Amniotic epithelial cell (primary cell): ENCODE results near the gene ARHGEF17.

ENCODE experiments used
- DNase-seq: peaks from one replicate; pipeline ENCODE4 v3.0.0-alpha.2; 2010; ENCODE audit warnings: low read depth

ARHGEF17 gene

DNA sequence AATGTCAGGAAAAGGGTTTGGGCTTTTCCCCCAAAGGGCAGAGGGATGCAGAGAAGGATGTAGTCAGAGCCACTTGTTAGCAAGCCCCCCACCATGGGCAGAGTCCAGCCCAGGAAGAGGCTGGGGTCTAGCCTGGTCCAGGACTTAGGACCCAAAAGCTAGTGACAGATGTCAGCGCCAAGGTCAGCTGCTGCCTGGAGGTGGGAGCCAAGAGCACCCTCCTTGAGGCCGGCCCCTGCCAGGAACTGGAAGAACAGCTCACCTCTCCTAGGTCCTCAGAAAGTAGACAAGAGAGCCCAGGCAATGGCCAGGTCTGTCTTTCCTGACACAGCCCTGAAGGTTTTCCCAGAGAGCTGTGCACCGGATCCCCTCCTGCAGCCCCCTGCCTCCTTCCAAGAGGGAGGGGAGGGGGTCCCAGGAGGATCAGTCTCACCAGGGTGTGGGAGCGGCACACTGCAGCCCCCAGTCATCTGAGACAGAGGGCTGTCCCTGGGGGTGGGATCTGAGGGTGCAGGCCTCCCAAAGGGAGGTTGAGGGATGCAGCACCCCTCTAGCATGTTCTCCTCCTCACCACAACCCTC lies 14.6 kb upstream of the ARHGEF17 start:
- DNase-seq: no peak

DNA sequence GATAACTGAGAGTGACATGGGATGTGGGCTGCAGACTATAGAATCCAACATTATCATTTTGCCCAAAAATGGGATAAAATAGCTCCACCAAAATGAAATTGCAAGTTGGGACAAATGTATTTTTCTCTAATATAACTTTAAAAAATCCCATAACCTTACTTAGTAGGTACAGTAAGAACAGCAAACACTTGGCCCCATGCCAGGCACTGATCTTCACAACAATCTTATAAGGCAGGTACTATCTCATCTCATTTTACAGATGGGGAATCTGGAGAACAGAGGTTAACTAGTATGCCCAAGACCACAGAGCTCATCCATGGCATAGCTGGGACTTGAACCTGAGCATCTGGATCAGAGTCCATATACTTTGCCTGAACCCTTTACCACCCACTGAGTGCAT lies 13.5 kb upstream of the ARHGEF17 start:
- no peak for DNase-seq

DNA sequence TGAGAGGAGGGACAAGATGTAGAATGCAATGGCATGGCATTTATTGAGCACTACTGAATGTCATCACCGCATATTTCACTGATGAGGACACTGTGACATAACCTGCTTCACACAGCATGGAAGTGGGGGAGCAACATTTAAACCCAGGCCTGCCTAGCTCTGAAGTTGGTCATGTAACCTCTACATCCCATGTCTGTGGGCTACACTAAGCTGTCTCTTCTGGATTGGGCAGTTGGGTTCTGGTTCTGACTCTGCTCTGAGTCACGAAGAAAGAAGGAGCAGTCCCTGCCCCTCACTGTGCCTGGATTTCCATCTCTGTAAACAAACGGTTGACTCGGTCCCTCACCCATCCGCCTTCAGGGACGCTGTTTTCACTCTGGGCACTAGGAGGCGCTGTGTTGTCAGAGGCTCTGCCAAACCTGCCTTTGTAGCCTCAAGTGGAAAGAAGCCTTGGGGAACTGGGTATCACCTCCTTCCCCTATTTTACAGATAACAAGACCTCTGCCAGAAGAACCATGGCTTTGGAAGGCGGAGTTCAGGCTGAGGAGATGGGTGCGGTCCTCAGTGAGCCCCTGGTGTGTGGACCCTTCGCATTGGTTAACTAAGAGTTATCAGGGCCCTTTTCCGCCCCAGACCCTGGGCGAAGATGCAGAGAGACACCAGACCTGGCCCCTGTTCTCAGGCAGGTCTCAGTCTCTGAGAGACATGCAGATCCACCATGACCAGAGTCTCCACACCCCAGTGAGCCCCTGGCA lies 12.7 kb upstream of the ARHGEF17 start:
- peak; percentile 65 for DNase-seq

DNA sequence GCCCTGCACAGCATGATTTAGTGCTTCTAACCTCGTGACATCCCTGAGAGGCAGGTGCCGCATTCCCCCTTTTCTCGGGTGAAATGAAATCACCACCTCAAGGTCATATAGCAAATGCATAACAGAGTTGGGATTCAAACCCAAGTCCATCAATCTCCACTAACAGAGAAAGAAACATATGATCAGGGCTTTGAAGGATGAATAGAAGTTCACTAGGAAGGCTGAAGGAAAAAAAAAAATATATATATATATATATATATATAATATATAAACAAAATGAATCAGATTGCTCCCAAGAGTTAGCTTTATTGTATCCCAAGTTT lies 12.1 kb upstream of the ARHGEF17 start:
- DNase-seq: no peak

DNA sequence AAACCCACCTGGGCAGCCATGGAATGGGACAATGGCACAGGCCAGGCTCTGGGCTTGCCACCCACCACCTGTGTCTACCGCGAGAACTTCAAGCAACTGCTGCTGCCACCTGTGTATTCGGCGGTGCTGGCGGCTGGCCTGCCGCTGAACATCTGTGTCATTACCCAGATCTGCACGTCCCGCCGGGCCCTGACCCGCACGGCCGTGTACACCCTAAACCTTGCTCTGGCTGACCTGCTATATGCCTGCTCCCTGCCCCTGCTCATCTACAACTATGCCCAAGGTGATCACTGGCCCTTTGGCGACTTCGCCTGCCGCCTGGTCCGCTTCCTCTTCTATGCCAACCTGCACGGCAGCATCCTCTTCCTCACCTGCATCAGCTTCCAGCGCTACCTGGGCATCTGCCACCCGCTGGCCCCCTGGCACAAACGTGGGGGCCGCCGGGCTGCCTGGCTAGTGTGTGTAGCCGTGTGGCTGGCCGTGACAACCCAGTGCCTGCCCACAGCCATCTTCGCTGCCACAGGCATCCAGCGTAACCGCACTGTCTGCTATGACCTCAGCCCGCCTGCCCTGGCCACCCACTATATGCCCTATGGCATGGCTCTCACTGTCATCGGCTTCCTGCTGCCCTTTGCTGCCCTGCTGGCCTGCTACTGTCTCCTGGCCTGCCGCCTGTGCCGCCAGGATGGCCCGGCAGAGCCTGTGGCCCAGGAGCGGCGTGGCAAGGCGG lies 11.4 kb upstream of the ARHGEF17 start:
- no peak for DNase-seq

DNA sequence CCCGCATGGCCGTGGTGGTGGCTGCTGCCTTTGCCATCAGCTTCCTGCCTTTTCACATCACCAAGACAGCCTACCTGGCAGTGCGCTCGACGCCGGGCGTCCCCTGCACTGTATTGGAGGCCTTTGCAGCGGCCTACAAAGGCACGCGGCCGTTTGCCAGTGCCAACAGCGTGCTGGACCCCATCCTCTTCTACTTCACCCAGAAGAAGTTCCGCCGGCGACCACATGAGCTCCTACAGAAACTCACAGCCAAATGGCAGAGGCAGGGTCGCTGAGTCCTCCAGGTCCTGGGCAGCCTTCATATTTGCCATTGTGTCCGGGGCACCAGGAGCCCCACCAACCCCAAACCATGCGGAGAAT lies 10.9 kb upstream of the ARHGEF17 start:
- no peak for DNase-seq

DNA sequence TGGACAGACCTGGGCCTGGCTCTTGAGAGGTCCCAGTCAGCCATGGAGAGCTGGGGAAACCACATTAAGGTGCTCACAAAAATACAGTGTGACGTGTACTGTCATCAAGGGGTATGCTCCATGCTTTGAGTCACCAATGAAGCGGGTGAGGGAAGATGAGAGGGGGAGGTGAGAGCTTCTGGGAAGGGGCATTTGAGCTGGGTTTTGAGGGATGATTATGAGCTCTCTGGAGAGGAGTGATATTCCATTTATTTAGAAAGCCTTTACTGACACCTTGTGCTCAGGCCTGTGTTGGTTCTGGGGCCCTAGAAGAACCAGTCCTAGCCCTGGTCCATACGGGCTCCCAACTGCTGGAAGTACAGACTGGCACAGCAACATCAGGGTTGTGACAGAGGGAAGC lies 10.4 kb upstream of the ARHGEF17 start:
- no peak for DNase-seq

DNA sequence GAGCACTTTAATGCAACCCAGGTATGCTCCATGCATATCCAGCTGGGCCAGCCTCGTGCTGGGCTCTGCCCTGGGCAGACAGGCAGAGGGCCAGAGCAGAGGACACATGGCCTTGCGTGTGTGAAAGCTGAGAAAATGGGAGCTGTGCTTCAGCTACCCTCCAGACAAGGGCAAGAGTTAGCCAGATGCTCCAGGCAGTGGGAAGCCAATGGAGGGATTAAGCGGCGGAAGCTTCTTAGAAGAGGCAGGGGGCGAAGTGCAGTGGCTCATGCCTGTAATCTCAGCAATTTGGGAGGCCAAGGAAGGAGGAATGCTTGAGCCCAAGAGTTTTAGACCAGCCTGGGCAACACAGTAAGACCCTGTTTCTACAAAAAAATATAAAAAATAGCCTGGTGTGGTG lies 9.8 kb upstream of the ARHGEF17 start:
- no peak for DNase-seq

DNA sequence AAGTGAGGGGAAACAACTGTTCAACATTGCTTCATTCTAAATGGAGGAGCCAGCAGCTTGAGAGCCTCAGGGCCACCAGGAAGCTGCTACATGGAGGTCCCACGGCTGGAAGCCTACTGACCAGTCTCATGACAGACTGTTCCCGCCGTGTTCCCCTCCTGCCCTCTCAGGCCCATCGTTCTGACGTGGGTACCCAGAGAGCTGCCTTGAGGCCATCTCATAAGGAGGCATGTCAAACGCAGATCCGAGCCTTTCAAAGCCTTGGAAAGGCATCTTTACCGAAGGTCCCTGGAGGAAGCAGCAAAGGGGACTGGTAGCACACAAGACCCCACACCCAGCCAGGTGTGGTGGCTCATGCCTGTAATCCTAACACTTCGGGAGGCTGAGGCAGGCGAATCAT lies 8.3 kb upstream of the ARHGEF17 start:
- no peak for DNase-seq

DNA sequence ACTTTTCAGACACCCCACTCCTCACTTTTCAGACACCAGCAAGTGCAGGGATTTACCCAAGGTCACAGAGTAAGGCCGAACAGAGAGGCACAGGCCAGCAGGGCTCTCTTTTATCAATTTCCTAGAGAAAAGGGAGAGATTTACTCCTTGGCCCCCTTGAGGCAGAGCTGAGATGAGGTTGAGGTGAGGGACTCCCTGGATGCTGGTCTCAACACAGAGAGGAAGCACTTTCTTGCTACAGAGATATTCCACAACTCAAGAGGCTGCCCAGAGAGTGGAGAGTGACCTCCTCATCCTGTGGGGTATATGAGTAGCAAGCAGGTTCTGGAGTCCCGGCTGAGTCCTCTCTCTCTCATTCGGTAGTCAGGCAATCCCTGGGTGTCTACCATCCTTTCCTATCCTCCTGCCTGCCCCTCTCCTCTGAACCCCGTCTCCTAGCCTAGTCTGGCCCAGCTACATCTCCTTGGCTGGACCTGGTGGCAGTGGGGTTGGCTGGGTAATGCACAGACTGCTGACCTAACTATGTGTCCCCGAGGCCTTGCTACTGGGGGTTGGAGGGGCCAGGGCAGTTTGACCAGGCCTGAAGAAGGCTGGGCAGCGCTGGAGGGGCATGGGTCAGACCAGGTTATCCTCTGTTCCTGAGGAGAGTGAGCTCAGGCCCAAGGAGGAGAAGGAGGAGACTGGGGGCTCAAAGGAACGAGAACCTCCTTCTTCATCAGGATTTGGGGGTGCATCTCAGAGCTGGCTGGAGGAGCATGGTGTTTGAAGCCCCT lies 1.8 kb upstream of the ARHGEF17 start:
- DNase-seq: no peak

DNA sequence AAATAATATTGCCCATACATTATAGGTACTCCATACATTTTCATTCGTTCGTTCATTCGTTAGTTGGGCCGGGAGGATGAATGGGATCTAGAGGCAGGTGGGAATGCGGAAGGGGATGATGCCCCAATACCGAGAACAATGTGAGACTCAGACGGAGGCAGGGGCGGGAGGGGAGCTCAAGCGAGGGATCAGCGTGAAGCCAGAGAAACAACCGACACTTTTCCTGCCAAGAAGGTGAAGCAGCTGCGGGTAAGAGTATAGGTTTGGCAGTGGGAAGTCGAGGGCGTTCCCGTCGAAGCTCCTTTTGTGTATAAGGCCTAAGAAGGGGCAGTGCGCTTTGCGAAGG lies 1.1 kb upstream of the ARHGEF17 start:
- no peak for DNase-seq

DNA sequence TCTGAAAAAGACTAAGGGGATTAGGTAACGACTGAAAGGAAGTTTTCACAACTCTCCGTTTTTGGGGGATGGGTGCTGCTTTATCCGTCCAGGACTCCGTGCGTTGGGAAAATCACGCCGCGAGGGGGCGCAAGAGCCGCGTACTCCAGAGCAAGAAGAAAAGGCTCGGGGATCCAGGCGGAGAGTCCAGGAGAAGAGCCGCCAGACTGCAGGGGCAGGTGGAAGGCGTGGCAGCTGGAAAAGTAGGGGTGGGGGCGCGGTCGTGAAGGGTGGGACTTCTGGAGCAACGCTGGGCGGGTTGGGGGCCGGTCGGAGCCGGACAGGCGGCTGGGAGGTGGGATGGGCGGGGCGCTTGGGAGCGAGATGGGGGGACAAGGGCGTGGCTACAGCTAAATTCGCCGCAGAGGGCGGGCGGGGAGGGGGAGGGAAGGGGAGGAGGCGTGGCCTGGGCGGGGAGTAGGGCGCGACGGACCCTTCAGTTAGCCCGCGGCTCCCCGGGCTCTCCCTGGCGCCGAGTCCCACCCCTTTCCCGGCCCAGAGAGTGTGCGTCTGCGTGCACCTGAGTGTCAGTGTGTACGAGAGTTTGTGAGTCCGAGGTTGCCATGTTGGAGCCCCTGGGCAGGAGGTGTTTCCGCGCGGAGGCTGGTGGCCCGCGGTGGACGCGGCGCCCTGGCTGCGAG lies 613 bp upstream of the ARHGEF17 start:
- DNase-seq: peak; percentile 98

DNA sequence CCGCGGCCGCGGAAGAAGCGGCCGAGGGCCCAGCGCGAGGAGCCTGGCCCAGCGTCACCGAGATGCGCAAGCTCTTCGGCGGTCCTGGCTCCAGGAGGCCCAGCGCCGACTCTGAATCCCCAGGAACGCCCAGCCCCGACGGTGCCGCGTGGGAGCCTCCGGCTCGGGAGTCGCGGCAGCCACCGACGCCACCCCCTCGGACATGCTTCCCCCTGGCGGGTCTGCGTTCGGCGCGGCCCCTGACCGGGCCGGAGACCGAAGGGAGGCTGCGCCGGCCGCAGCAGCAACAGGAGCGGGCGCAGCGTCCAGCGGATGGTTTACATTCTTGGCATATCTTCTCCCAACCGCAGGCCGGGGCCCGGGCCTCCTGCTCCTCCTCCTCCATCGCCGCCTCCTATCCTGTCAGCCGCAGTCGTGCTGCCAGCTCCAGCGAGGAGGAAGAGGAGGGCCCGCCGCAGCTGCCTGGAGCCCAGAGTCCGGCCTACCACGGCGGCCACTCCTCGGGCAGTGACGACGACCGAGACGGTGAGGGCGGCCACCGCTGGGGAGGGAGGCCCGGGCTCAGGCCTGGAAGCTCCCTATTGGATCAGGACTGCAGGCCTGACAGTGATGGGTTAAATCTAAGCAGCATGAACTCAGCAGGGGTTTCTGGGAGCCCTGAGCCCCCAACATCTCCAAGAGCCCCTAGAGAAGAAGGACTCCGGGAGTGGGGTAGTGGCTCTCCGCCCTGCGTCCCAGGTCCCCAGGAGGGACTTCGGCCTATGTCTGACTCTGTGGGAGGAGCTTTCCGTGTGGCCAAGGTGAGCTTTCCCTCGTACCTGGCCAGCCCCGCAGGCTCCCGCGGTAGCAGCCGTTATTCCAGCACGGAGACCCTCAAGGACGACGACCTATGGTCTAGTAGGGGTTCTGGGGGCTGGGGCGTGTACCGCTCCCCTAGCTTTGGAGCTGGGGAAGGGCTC lies 1.2 kb downstream of the ARHGEF17 start:
- peak; percentile 96 for DNase-seq

DNA sequence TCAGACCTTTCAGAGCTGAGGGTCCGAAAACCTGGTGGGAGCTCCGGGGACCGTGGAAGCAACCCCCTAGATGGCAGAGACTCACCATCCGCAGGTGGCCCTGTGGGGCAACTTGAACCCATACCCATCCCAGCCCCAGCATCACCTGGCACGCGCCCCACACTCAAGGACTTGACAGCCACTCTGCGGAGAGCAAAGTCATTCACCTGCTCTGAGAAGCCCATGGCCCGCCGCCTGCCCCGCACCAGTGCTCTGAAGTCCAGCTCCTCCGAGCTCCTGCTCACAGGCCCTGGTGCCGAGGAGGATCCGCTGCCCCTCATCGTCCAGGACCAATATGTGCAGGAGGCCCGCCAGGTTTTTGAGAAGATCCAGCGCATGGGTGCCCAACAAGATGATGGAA lies 2.0 kb downstream of the ARHGEF17 start:
- no peak for DNase-seq

DNA sequence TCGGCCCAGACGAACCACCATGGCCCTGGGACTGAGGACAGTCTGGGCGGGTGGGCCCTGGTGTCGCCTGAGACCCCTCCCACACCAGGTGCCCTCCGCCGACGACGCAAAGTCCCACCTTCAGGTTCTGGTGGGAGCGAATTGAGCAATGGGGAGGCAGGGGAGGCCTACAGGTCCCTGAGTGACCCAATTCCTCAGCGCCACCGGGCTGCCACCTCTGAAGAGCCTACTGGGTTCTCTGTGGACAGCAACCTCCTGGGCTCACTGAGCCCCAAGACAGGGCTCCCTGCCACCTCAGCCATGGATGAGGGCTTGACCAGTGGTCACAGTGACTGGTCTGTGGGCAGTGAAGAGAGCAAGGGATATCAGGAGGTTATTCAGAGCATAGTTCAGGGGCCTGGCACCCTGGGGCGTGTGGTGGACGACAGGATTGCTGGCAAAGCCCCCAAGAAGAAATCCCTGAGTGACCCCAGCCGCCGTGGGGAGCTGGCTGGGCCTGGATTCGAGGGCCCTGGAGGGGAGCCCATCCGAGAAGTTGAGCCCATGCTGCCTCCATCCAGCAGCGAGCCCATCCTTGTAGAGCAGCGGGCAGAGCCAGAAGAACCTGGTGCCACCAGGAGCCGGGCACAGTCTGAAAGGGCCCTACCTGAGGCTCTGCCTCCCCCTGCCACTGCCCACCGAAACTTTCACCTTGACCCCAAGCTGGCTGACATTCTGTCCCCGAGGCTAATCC lies 2.8 kb downstream of the ARHGEF17 start:
- DNase-seq: no peak

DNA sequence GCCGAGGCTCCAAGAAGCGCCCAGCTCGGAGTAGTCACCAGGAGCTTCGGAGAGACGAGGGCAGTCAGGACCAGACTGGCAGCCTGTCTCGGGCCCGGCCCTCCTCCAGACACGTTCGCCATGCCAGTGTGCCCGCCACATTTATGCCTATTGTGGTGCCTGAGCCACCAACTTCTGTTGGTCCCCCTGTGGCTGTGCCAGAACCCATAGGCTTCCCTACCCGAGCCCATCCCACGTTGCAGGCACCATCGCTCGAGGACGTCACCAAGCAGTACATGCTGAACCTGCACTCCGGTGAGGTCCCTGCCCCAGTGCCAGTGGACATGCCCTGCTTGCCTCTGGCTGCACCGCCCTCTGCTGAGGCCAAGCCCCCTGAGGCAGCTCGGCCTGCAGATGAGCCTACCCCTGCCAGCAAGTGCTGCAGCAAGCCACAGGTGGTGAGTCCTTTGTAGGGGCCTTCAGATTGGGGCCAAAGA lies 3.4 kb downstream of the ARHGEF17 start:
- DNase-seq: no peak

DNA sequence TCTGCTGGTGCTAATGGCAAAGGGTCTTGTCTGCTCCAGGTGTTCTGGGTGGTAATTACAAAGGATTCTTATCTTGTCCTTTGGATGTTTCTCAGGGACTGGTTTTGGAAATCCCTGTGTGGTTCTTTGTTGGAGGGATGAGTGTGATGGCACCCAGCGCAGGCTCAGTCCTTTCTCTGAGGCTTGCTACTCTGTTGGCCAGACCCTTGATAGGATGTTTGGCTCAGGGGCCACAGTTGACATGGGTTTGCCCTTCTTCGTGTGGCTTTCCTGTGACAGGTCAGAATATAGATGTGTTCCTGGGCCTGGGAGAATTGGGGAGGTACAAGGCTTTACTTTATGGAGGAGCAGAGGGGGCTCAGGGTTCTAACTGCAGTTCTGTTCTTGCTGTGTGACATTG lies 4.0 kb downstream of the ARHGEF17 start:
- DNase-seq: no peak

DNA sequence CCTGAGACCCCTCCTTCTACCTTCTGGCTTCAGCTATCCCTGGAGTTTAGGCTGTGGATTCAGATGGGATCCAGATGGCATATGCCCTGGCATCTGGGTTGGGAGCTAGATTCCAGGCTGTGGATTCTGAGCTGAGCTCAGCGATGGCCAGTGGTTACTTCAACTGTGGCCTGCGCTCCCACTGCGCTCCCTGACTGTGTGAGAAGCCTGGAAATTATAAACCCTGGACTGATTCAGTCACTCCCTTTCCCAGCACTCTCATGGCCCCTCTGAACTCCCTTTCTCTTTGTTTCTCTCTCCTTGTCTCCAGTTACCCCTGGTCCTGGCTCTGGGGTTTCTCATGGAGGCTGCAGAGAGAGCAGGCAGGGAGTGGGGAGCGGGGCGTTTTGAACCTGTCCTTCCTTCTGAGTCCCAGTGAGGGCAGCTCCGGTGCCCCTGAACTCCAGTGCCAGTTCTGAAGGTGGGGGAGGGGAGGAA lies 4.8 kb downstream of the ARHGEF17 start:
- peak; percentile 60 for DNase-seq

DNA sequence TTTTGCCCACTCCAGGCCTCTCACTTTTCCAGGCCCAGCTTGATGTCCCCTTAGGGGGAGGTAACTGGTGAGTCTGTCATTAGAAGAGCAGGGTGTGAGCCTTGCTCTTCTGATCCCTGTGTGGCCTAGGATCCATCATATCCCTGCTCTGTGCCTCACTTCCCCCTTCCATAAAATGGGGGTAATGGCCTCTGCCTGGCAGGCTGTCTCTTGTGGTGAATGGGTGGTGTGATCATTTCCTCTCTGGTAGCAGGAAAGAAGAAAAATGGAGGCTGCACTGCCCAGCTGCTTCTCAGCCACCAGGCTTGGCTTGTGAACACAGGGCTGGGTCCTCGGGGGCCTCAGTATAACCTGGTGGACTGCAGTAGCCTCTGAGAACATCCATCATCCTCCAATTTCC lies 5.6 kb downstream of the ARHGEF17 start:
- DNase-seq: no peak
